ENCODE measurements around the gene BBX. TPM values are rescaled to one million over a fixed set of nuclear protein-coding genes. Genes with fewer than 3 reads are reported as not detected.

The BBX gene
- 27.5 TPM for polyA plus RNA-seq (2013, experiment 1 of 2; ENCODE audit: insufficient read length)
- polyA plus RNA-seq (2013, experiment 2 of 2; ENCODE audit: insufficient read length): 38.5 TPM

- DNase-seq: peak; percentile 98
These were observed at the start of gene BBX for GRCh38 chr3:107522510-107523288. Gene BBX, plus strand, starts transcription at chr3:107522962. Its CDS starts 187,499 bp downstream, at chr3:107710461.

GRCh38 chr3:107476462-107476861 lies 46.3 kb upstream of the BBX start:
- no peak for DNase-seq

- DNase-seq: no peak
These were observed 35.3 kb upstream of the BBX start for GRCh38 chr3:107487490-107487889.

GRCh38 chr3:107488942-107489341 lies 33.8 kb upstream of the BBX start:
- no peak for DNase-seq

GRCh38 chr3:107493134-107493533 lies 29.6 kb upstream of the BBX start:
- DNase-seq: no peak

- no peak for DNase-seq
These were observed 25.9 kb upstream of the BBX start for GRCh38 chr3:107496855-107497254.

- no peak for DNase-seq
These were observed 24.1 kb upstream of the BBX start for GRCh38 chr3:107498646-107499045.

GRCh38 chr3:107506458-107506857 lies 16.3 kb upstream of the BBX start:
- no peak for DNase-seq

GRCh38 chr3:107508331-107508730 lies 14.4 kb upstream of the BBX start:
- no peak for DNase-seq

- no peak for DNase-seq
These were observed 10.7 kb upstream of the BBX start for GRCh38 chr3:107512108-107512507.

- DNase-seq: no peak
These were observed 8.3 kb upstream of the BBX start for GRCh38 chr3:107514453-107514852.

GRCh38 chr3:107516475-107516874 lies 6.3 kb upstream of the BBX start:
- no peak for DNase-seq

- DNase-seq: no peak
These were observed 2.2 kb upstream of the BBX start for GRCh38 chr3:107520535-107520934.

GRCh38 chr3:107521469-107522059 lies 1.2 kb upstream of the BBX start:
- no peak for DNase-seq

GRCh38 chr3:107523289-107523538 lies 452 bp downstream of the BBX start:
- no peak for DNase-seq

GRCh38 chr3:107523539-107524325 lies 970 bp downstream of the BBX start:
- DNase-seq: peak; percentile 63

GRCh38 chr3:107524326-107524840 lies 1.6 kb downstream of the BBX start:
- DNase-seq: peak; percentile 25

- peak; percentile 54 for DNase-seq
These were observed 2.3 kb downstream of the BBX start for GRCh38 chr3:107524841-107525643.

- no peak for DNase-seq
These were observed 3.0 kb downstream of the BBX start for GRCh38 chr3:107525644-107526305.

- no peak for DNase-seq
These were observed 9.2 kb downstream of the BBX start for GRCh38 chr3:107531917-107532469.

GRCh38 chr3:107540857-107541256 lies 18.1 kb downstream of the BBX start:
- no peak for DNase-seq

- no peak for DNase-seq
These were observed 19.9 kb downstream of the BBX start for GRCh38 chr3:107542665-107543064.

Data from fibroblast of skin of scalp (primary cell).